ENCODE data around the gene IFNL2. TPM values are rescaled to one million over a fixed set of nuclear protein-coding genes. Genes with fewer than 3 reads are reported as not detected.
A peak's percentile ranks its signal among the peaks of the same experiment; 100 is the strongest.
"Not testable (repeated sequence)": the region's sequence is repeated elsewhere in the genome, so short reads cannot be mapped to it uniquely, and the experiment has no call there.

Gene IFNL2
- total and polyA plus RNA-seq, 5 donors, result not detected

- intact Hi-C loops (cut with DNase I), result no loop called here
- Histone ChIP-seq H3K27ac (ENCODE audit: low read length) (no peak overlapping the region), H3K9me3 (ENCODE audit: control insufficient read depth, low read length) (no peaks in the 10 kb centered on the region), H3K4me1 (ENCODE audit: control insufficient read depth, insufficient read depth, low read length) (no peaks in the 10 kb centered on the region), H3K27me3 (ENCODE audit: control insufficient read depth, insufficient read depth) (no peaks in the 10 kb centered on the region), H3K4me3 (ENCODE audit: low read length) (no peak overlapping the region)
- 83% methylated on average over 29 of the region's 29 CpGs for WGBS
- ATAC-seq (no peak), DNase-seq (no peak)
Measured at GRCh38 chr19:39254531-39255345, 13.5 kb upstream of the IFNL2 start.

- WGBS, result 96% methylated on average over 4 of the region's 4 CpGs
- intact Hi-C loops (cut with DNase I), result no loop called here
- DNase-seq (no peak), ATAC-seq (no peak)
- no peak overlapping the region for H3K27ac ChIP-seq (ENCODE audit: low read length)
- no peaks in the 10 kb centered on the region for H3K9me3 ChIP-seq (ENCODE audit: control insufficient read depth, low read length)
- no peak overlapping the region for H3K4me3 ChIP-seq (ENCODE audit: low read length)
- H3K27me3 ChIP-seq (ENCODE audit: control insufficient read depth, insufficient read depth), result no peaks in the 10 kb centered on the region
- no peaks in the 10 kb centered on the region for H3K4me1 ChIP-seq (ENCODE audit: control insufficient read depth, insufficient read depth, low read length)
Measured at GRCh38 chr19:39257227-39257626, 11.0 kb upstream of the IFNL2 start.

- 77% methylated on average over 3 of the region's 3 CpGs for WGBS
- ATAC-seq, result no peak
Measured at GRCh38 chr19:39261704-39262103, 6.5 kb upstream of the IFNL2 start.

GRCh38 chr19:39262496-39262895 is 5.7 kb upstream of the IFNL2 start:
- Histone ChIP-seq H3K27ac (ENCODE audit: low read length) (no peak overlapping the region), H3K4me3 (ENCODE audit: low read length) (no peak overlapping the region), H3K27me3 (ENCODE audit: control insufficient read depth, insufficient read depth) (no peaks in the 10 kb centered on the region), H3K4me1 (ENCODE audit: control insufficient read depth, insufficient read depth, low read length) (no peaks in the 10 kb centered on the region), H3K9me3 (ENCODE audit: control insufficient read depth, low read length) (no peaks in the 10 kb centered on the region)
- intact Hi-C loops (cut with DNase I), result no loop called here
- ATAC-seq, result no peak
- no peak for DNase-seq
- 92% methylated on average over 4 of the region's 4 CpGs for WGBS

More at GRCh38 chr19:39261704-39262103, 6.5 kb upstream of the IFNL2 start:
- no peak for DNase-seq
- H3K27me3 ChIP-seq (ENCODE audit: control insufficient read depth, insufficient read depth), result no peaks in the 10 kb centered on the region
- H3K4me1 ChIP-seq (ENCODE audit: control insufficient read depth, insufficient read depth, low read length), result no peaks in the 10 kb centered on the region
- no peak overlapping the region for H3K4me3 ChIP-seq (ENCODE audit: low read length)
- intact Hi-C loops (cut with DNase I), result no loop called here
- H3K27ac ChIP-seq (ENCODE audit: low read length), result no peak overlapping the region
- no peaks in the 10 kb centered on the region for H3K9me3 ChIP-seq (ENCODE audit: control insufficient read depth, low read length)

GRCh38 chr19:39263912-39264305 is 4.3 kb upstream of the IFNL2 start:
- Histone ChIP-seq H3K4me3 (ENCODE audit: low read length) (no peak overlapping the region), H3K4me1 (ENCODE audit: control insufficient read depth, insufficient read depth, low read length) (no peaks in the 10 kb centered on the region), H3K9me3 (ENCODE audit: control insufficient read depth, low read length) (no peaks in the 10 kb centered on the region), H3K27me3 (ENCODE audit: control insufficient read depth, insufficient read depth) (no peaks in the 10 kb centered on the region), H3K27ac (ENCODE audit: low read length) (no peak overlapping the region)
- no peak for DNase-seq
- intact Hi-C loops (cut with DNase I), result no loop called here
- 12% methylated on average over 17 of the region's 17 CpGs for WGBS
- peak in 1 of 2 donors; percentile 18 for ATAC-seq

- DNase-seq, result peak in 1 of 3 donors; percentile 53
- ATAC-seq, result peak; percentile 20 to 64
- Histone ChIP-seq H3K9me3 (ENCODE audit: control insufficient read depth, low read length) (no peaks in the 10 kb centered on the region), H3K4me1 (ENCODE audit: control insufficient read depth, insufficient read depth, low read length) (no peaks in the 10 kb centered on the region), H3K27ac (ENCODE audit: low read length) (no peak overlapping the region), H3K4me3 (ENCODE audit: low read length) (no peak overlapping the region), H3K27me3 (ENCODE audit: control insufficient read depth, insufficient read depth) (no peaks in the 10 kb centered on the region)
- intact Hi-C loops (cut with DNase I), result no loop called here
- WGBS, result 3% methylated on average over 102 of the region's 102 CpGs
Measured at GRCh38 chr19:39264306-39265290, 3.6 kb upstream of the IFNL2 start.

- DNase-seq (peak in 2 of 3 donors; percentile 51 to 64), ATAC-seq (peak in 1 of 2 donors; percentile 13)
- Histone ChIP-seq H3K9me3 (ENCODE audit: control insufficient read depth, low read length) (no peaks in the 10 kb centered on the region), H3K27ac (ENCODE audit: low read length) (no peak overlapping the region), H3K4me3 (ENCODE audit: low read length) (no peak overlapping the region), H3K4me1 (ENCODE audit: control insufficient read depth, insufficient read depth, low read length) (no peaks in the 10 kb centered on the region), H3K27me3 (ENCODE audit: control insufficient read depth, insufficient read depth) (no peaks in the 10 kb centered on the region)
- intact Hi-C loops (cut with DNase I), result no loop called here
- 33% methylated on average over 39 of the region's 39 CpGs for WGBS
Measured at GRCh38 chr19:39265321-39265916, 2.8 kb upstream of the IFNL2 start.

- intact Hi-C loops (cut with DNase I); H3K4me1 ChIP-seq (ENCODE audit: control insufficient read depth, insufficient read depth, low read length); H3K27me3 ChIP-seq (ENCODE audit: control insufficient read depth, insufficient read depth); H3K27ac ChIP-seq (ENCODE audit: low read length); H3K9me3 ChIP-seq (ENCODE audit: control insufficient read depth, low read length); ATAC-seq; DNase-seq; H3K4me3 ChIP-seq (ENCODE audit: low read length): not testable (repeated sequence)
- WGBS, result 67% methylated on average over 10 of the region's 10 CpGs
Measured at GRCh38 chr19:39268531-39269223, 481 bp downstream of the IFNL2 start.

GRCh38 chr19:39269369-39269768 is 1.2 kb downstream of the IFNL2 start:
- DNase-seq; H3K27me3 ChIP-seq (ENCODE audit: control insufficient read depth, insufficient read depth): not testable (repeated sequence)
- 74% methylated on average over 10 of the region's 10 CpGs for WGBS

GRCh38 chr19:39270036-39270871 is 2.1 kb downstream of the IFNL2 start:
- 68% methylated on average over 9 of the region's 9 CpGs for WGBS
- H3K9me3 ChIP-seq (ENCODE audit: control insufficient read depth, low read length), result no peaks in the 10 kb centered on the region
- no peak overlapping the region for H3K27ac ChIP-seq (ENCODE audit: low read length)
- no peaks in the 10 kb centered on the region for H3K4me1 ChIP-seq (ENCODE audit: control insufficient read depth, insufficient read depth, low read length)
- no peak for DNase-seq
- intact Hi-C loops (cut with DNase I), result no loop called here
- H3K4me3 ChIP-seq (ENCODE audit: low read length), result no peak overlapping the region
- ATAC-seq, result no peak
- no peaks in the 10 kb centered on the region for H3K27me3 ChIP-seq (ENCODE audit: control insufficient read depth, insufficient read depth)

More at GRCh38 chr19:39269369-39269768, 1.2 kb downstream of the IFNL2 start:
- intact Hi-C loops (cut with DNase I); H3K27ac ChIP-seq (ENCODE audit: low read length); H3K9me3 ChIP-seq (ENCODE audit: control insufficient read depth, low read length); H3K4me1 ChIP-seq (ENCODE audit: control insufficient read depth, insufficient read depth, low read length); H3K4me3 ChIP-seq (ENCODE audit: low read length); ATAC-seq: not testable (repeated sequence)

Measured in right cardiac atrium (tissue), 5 donors.